GM12865 (cell line): ENCODE results near the gene HMGN3.
"Not testable (repeated sequence)": the region's sequence is repeated elsewhere in the genome, so short reads cannot be mapped to it uniquely, and the experiment has no call there.

ENCODE experiments used
- DNase-seq: peaks from one replicate; pipeline ENCODE4 v3.0.0; 2010; ENCODE audit warnings: low read depth
- H3K4me3 ChIP-seq: 2 replicates; pipeline ENCODE4 v1.5.1; 2011; ENCODE audit warnings: mild to moderate bottlenecking, low read depth, low read length, control low read depth
- TF ChIP-seq, protein P1 (sequence below): IDR thresholded peaks from 2 replicates; pipeline ENCODE4 v1.5.1; 2011; ENCODE audit warnings: low read length, control low read depth, low read depth, inconsistent platforms; ENCODE audit not compliant: insufficient read depth; ENCODE audit errors: missing control alignments

The HMGN3 gene

DNA sequence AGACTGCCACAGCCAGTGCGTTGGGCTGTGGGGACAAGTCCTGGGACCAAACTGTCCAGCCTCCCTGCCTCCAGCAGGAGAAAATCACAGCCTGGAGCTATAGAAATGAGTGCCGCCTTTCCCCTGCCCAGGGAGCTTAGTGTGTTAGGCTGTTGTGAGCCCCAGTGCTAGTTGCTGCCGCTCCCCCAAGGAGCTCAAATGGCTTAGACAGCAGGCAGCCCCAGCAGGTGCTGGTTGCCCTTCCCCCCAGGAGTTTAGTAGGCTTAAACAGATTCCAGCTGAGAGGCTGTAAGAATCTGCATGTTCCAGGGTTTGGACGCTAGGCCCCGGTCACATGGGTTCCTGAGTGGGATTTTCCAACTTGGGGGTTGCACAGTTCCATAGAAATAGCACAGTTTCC is 27.2 kb upstream of the HMGN3 start:
- TF ChIP-seq, protein P1, sequence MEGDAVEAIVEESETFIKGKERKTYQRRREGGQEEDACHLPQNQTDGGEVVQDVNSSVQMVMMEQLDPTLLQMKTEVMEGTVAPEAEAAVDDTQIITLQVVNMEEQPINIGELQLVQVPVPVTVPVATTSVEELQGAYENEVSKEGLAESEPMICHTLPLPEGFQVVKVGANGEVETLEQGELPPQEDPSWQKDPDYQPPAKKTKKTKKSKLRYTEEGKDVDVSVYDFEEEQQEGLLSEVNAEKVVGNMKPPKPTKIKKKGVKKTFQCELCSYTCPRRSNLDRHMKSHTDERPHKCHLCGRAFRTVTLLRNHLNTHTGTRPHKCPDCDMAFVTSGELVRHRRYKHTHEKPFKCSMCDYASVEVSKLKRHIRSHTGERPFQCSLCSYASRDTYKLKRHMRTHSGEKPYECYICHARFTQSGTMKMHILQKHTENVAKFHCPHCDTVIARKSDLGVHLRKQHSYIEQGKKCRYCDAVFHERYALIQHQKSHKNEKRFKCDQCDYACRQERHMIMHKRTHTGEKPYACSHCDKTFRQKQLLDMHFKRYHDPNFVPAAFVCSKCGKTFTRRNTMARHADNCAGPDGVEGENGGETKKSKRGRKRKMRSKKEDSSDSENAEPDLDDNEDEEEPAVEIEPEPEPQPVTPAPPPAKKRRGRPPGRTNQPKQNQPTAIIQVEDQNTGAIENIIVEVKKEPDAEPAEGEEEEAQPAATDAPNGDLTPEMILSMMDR: no peak
- no peak for DNase-seq
- no peak overlapping the region for H3K4me3 ChIP-seq

DNA sequence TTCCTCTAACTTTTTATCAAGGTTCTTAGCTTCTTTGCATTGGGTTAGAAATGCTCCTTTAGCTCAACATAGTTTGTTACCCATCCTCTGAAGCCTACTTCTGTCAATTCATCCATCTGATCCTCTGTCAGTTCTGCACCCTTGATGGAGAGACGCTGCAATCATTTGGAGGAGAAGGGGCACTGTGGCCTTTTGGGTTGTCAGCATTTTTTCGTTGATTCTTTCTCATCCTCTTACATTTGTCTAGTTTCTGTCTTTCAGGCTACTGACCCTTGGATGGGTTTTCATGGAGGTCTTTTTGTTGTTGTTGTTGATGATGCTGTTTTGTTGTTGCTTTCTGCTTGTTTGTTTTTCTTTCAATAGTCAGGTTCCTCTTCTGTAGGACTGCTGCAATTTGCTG is 26.3 kb upstream of the HMGN3 start:
- no peak for DNase-seq
- TF ChIP-seq, protein P1: no peak
- no peak overlapping the region for H3K4me3 ChIP-seq

DNA sequence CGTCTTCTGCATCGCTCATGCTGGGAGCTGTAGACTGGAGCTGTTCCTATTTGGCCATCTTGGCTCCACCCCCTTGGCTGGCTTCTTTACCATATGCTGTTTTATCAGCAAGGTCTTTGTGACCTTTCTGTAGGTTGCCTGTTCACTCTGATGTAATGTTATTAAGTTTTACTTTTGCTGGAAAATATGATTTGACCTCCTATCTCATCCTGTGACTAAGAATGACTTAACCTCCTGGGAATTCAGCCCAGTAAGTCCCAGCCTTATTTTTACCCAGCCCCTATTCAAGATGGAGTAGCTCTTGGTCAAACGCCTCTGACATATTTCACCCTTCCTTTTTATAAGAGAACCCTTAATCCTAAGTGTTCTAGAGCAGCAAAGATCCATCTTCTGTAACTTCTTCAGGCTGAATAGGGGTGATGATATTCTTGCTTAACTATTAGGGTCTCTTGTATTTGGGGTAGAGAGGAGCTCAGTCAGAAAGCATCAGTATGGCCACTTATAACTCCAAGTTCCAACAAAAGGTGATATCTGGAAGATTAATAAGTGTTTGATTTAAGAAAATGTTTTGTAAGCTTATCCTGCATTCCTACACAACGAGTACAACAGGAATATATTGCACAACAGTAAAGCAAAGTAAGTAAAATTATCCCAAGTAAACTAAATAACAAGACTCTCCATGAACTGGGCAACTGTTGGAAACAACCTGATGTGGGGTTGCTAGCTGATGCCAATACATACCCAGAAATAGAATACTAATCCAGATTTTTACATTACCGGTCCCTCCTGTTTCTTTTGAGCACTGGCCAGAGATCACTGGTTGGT is 23.1 kb upstream of the HMGN3 start:
- TF ChIP-seq, protein P1: no peak
- H3K4me3 ChIP-seq: no peak overlapping the region
- DNase-seq: no peak

DNA sequence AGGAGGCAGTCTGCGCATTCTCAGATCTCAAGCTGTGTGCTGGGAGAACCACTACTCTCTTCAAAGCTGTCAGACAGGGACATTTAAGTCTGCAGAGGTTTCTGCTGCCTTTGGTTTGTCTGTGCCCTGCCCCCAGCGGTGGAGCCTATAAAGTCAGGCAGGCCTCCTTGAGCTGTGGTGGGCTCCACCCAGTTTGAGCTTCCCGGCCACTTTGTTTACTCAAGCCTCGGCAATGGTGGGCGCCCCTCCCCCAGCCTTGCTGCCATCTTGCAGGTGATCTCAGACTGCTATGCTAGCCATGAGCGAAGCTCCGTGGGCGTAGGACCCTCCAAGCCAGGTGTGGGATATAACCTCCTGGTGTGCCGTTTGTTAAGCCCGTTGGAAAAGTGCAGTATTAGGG is 22.3 kb upstream of the HMGN3 start:
- not testable (repeated sequence) for DNase-seq, H3K4me3 ChIP-seq

DNA sequence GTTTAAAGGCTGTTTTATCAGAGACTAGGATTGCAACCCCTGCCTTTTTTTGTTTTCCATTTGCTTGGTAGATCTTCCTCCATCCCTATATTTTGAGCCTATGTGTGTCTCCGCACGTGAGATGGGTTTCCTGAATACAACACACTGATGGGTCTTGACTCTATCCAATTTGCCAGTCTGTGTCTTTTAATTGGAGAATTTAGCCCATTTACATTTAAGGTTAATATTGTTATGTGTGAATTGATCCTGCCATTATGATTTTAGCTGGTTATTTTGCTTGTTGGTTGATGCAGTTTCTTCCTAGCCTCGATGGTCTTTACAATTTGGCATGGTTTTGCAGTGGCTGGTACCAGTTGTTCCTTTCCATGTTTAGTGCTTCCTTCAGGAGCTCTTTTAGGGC is 20.6 kb upstream of the HMGN3 start:
- DNase-seq, H3K4me3 ChIP-seq: not testable (repeated sequence)

DNA sequence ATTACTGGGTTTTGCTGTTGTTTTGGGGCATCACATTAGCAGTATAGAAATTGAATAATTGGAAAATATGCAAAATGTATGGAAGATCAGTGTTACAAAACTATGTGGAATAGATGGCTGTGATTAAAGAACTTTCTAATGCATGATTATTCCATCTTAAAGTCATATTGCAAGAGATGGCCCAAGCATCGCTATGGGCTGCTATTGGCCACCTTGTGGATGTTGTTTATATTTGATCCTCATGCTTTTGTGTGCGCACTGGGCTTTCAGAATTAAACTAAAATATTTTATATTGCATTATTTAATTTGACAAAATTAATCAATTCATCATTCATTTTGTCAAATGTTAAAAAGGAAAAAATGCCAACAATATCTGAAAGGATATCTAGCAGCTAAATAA is 16.1 kb upstream of the HMGN3 start:
- TF ChIP-seq, protein P1: no peak
- no peak overlapping the region for H3K4me3 ChIP-seq
- DNase-seq: no peak

DNA sequence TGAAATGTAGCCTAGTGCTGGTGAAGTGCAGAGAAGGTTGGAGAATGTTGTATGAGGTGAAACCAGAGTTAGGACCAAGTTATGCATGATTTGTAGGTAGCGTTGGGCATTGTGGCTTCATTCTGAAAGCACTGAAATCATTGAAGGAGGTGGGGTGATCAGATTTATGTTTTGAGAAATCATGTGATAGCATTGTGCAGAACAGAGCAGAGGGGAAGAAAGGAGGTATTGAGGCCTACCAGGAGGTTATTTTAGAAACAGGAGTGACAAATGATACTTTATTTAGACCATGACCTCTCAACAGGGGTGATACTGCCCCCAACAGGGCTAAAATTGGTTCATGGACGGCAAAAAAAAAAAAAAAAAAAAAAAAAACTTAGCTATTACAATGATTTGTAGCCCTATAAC is 15.6 kb upstream of the HMGN3 start:
- H3K4me3 ChIP-seq: no peak overlapping the region
- TF ChIP-seq, protein P1: no peak
- DNase-seq: peak; percentile 48

DNA sequence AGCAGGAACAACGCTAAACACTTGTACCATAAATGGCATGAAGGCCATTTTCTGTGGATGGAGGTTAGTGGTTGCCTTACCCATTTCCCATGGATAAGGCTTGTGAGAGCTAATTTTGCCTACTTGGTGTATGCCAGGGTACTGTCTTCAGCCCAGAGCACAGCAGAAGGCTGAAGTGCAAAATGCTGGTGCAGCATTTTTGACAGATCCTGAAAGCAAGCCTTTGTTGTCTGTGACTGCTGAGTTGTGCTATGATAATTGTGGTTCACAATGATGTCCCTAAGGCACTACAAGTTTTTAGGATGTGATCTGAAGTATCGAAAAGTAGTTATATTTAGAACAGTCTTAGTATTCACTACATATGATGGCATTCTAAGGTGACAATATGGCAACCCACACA is 14.7 kb upstream of the HMGN3 start:
- DNase-seq: no peak
- no peak overlapping the region for H3K4me3 ChIP-seq
- TF ChIP-seq, protein P1: no peak
